Heart left ventricle (tissue), 16 donors: Measurements from ENCODE around the gene LRRC27. TPM values are rescaled to one million over a fixed set of nuclear protein-coding genes. Genes with fewer than 3 reads are reported as not detected.
A peak's percentile ranks its signal among the peaks of the same experiment; 100 is the strongest.

Experiments used
- ATAC-seq, 4 donors: fragments of 200-7000 bp; cut with Tn5 transposase; one replicate each; pipeline ENCODE4 v1.9.1; 2020 to 2022; ENCODE audit warnings: moderate library complexity in 4 of 4, mild to moderate bottlenecking in 3 of 4, moderate number of reproducible peaks in 1 of 4
- DNase-seq, 5 donors: peaks; one replicate each; pipeline ENCODE4 v3.0.0-alpha.2; 2020
- H3K27ac ChIP-seq, 12 donors: fragments of 200-600 bp; sonication (generic) in 4 of 12; one replicate each; pipeline versions ENCODE4 v1.5.0 to v1.8.0; 2016 to 2022; ENCODE audit warnings: mild to moderate bottlenecking in 2 of 12
- H3K27me3 ChIP-seq, 9 donors: fragments of 200-600 bp; sonication (generic) in 2 of 9; one replicate each; pipeline versions ENCODE4 v1.5.1 to v1.8.0; 2016 to 2022; ENCODE audit warnings: mild to moderate bottlenecking in 3 of 9
- H3K36me3 ChIP-seq, 9 donors: fragments of 200-600 bp; sonication (generic) in 2 of 9; one replicate each; pipeline versions ENCODE4 v1.5.0 to v1.8.0; 2018 to 2022; ENCODE audit warnings: mild to moderate bottlenecking in 2 of 9
- H3K4me1 ChIP-seq, 12 donors: fragments of 200-600 bp; sonication (generic) in 4 of 12; one replicate each; pipeline versions ENCODE4 v1.5.0 to v1.8.0; 2016 to 2022; ENCODE audit warnings: mild to moderate bottlenecking in 3 of 12
- H3K4me3 ChIP-seq, 12 donors: fragments of 200-600 bp; sonication (generic) in 4 of 12; one replicate each; pipeline versions ENCODE4 v1.5.0 to v1.8.0; 2017 to 2022; ENCODE audit warnings: mild to moderate bottlenecking in 9 of 12, moderate library complexity in 4 of 12
- H3K9me3 ChIP-seq, 12 donors: fragments of 200-600 bp; sonication (generic) in 4 of 12; one replicate each; pipeline versions ENCODE4 v1.5.0 to v1.8.0; 2016 to 2022; ENCODE audit warnings: mild to moderate bottlenecking in 1 of 12
- CTCF ChIP-seq, 12 donors: fragments of 200-600 bp; sonication (generic) in 4 of 12; IDR thresholded peaks; one replicate each; pipeline versions ENCODE4 v1.5.0 to v1.8.0; 2018 to 2022; ENCODE audit warnings: antibody characterized with exemption in 12 of 12, mild to moderate bottlenecking in 5 of 12
- POLR2A ChIP-seq, 2 donors: fragments of 450-650 bp; IDR thresholded peaks; one replicate each; pipeline ENCODE4 v1.6.1; 2017; ENCODE audit warnings: antibody characterized with exemption in 2 of 2, mild to moderate bottlenecking in 2 of 2, moderate library complexity in 2 of 2
- WGBS, 4 donors: extraction: QIAGEN DNeasy Blood & Tissue Kit in 2 of 4; methylation state at CpG; one replicate each; pipeline versions ENCODE4 v1.1.5 to v1.1.7; 2013 to 2018; 5-methylcytosine and 5-hydroxymethylcytosine counted together
- intact Hi-C, 10 donors: fragments of 100-400 bp; cut with DNase I; formaldehyde crosslinking; loops; one replicate each; pipeline versions ENCODE4 v1.11.1 to v1.14.2; 2022
- polyA plus RNA-seq, 2 donors: library from polyadenylated mRNA; stranded (reverse); fragments of 200-250 nt; gene quantifications; one replicate each; pipeline ENCODE4 v1.2.3, GENCODE V29; 2013
- total RNA-seq, 9 donors: library from RNA; depleted of rRNA in 2 of 9; stranded (reverse); fragments of >200 nt in 2 of 9; fragmentation: NEBNext Ultra II Directional in 3 of 9; extraction: Animal tissue kit (Norgen Biotek cat#: 25700) in 3 of 9; gene quantifications; one replicate each; pipeline versions ENCODE4 v1.1.0 to v1.2.4, GENCODE V29; 2016 to 2023
- donor health status: ischemic (EF 13 %, LVEDD 7.1; RV severe dilation, severe dysfunction).
- donor health status: healthy with polysubstance abuse.
- donor health status: DM: no; HTN: yes; CAD: no.
- donor health status: DM: no; HTN: no; CAD: no.
- donor health status: ischemic (EF 25% LVEDD 6.9; RV normal size, moderate dysfunction).
- donor health status: ischemic (EF 25% LVEDD 5.7; RV mildly dilated, moderate dysfunction).
- donor health status: healthy.
- donor health status: DM: yes; HTN: yes; CAD: no.
- donor health status: ischemic (EF 35%, LVEDD 5.7; RV mildly dilated, moderate dysfunction).
- donor health status: nonischemic (EF 11% LVEDD 7.7; RV severe dilation, severe dysfunction).
- donor health status: DM: yes; HTN: yes; CAD: no.
- donor health status: PGD.
- donor health status: ischemic (EF 29% LVEDD 5.4; RV normal size, mild dysfunction).
- donor health status: nonischemic (EF 23%, LVEDD 6.1; RV moderate dilation, normal function).

LRRC27 gene
- total and polyA plus RNA-seq, 11 donors = 2.6 to 8.9 (median 5.1) TPM

GRCh38 chr10:132328738-132329137 is 3.3 kb upstream of the LRRC27 start:
- H3K4me3 ChIP-seq = no peak overlapping the region
- H3K27me3 ChIP-seq = no peaks in the 10 kb centered on the region
- peak in 2 of 4 donors; percentile 4 to 6 for ATAC-seq
- DNase-seq = peak in 2 of 5 donors; percentile 38 to 77
- H3K36me3 ChIP-seq = peaks cover 0 to 17% (median 0%) of the 10 kb centered on the region in 9 donors
- H3K4me1 ChIP-seq = peaks cover 4 to 43% (median 29%) of the 10 kb centered on the region in 12 donors
- no peak for TF ChIP-seq CTCF (IDR thresholded peaks at IDR 0.05)
- no peak for TF ChIP-seq POLR2A (IDR thresholded peaks at IDR 0.05)
- intact Hi-C loops = loop anchor here in 1 of 10 donors (2.0 kb wide), 1 partner anchor 20 kb away; no protein-coding TSS in a partner anchor
- H3K27ac ChIP-seq = peak overlapping the region in 4 of 12 donors; percentile 13 to 88 (median 18)
- 47 to 52% (median 49%) methylated on average over 8 of the region's 8 CpGs for WGBS, 4 donors
- H3K9me3 ChIP-seq = no peaks in the 10 kb centered on the region

GRCh38 chr10:132329565-132330485 is 2.2 kb upstream of the LRRC27 start:
- H3K4me3 ChIP-seq = peak overlapping the region in 9 of 12 donors; percentile 22 to 91 (median 85)
- H3K27me3 ChIP-seq = no peaks in the 10 kb centered on the region
- intact Hi-C loops = loop anchor here in 3 of 10 donors (2.0 kb wide), 2 partner anchors 19 to 21 kb away; no protein-coding TSS in a partner anchor
- no peak for ATAC-seq
- peaks cover 4 to 43% (median 27%) of the 10 kb centered on the region in 12 donors for H3K4me1 ChIP-seq
- peak overlapping the region in 4 of 12 donors; percentile 22 to 88 (median 40) for H3K27ac ChIP-seq
- 55 to 60% (median 58%) methylated on average over 23 of the region's 23 CpGs for WGBS, 4 donors
- no peak for DNase-seq
- H3K9me3 ChIP-seq = no peaks in the 10 kb centered on the region
- peaks cover 0 to 24% (median 0%) of the 10 kb centered on the region in 9 donors for H3K36me3 ChIP-seq
- TF ChIP-seq CTCF (IDR thresholded peaks at IDR 0.05) = no peak
- TF ChIP-seq POLR2A (IDR thresholded peaks at IDR 0.05) = no peak

GRCh38 chr10:132330486-132330833 is 1.5 kb upstream of the LRRC27 start:
- TF ChIP-seq POLR2A (IDR thresholded peaks at IDR 0.05) (no peak), CTCF (IDR thresholded peaks at IDR 0.05) (no peak)
- Histone ChIP-seq H3K27me3 (no peaks in the 10 kb centered on the region), H3K4me3 (peak overlapping the region in 11 of 12 donors; percentile 22 to 91 (median 85)), H3K27ac (peak overlapping the region in 1 of 12 donors; percentile 88), H3K9me3 (no peaks in the 10 kb centered on the region), H3K36me3 (peaks cover 0 to 22% (median 0%) of the 10 kb centered on the region in 9 donors), H3K4me1 (peaks cover 4 to 43% (median 27%) of the 10 kb centered on the region in 12 donors)
- 89 to 93% (median 90%) methylated on average over 8 of the region's 8 CpGs for WGBS, 4 donors
- ATAC-seq (no peak), DNase-seq (no peak)
- intact Hi-C loops = loop anchor here in 2 of 10 donors (2.0 kb wide), 2 partner anchors 20 to 22 kb away; no protein-coding TSS in a partner anchor

- intact Hi-C loops = loop anchor here in 2 of 10 donors (1.0 to 2.0 kb wide), 2 partner anchors 24 kb away; no protein-coding TSS in a partner anchor
- WGBS, 4 donors = 9 to 16% (median 14%) methylated on average over 11 to 16 of the region's 16 CpGs
- peak overlapping the region in 10 of 12 donors; percentile 17 to 90 (median 88) for H3K27ac ChIP-seq
- H3K4me1 ChIP-seq = peaks cover 4 to 53% (median 32%) of the 10 kb centered on the region in 12 donors
- no peaks in the 10 kb centered on the region for H3K27me3 ChIP-seq
- TF ChIP-seq POLR2A (IDR thresholded peaks at IDR 0.05) = no peak
- no peak for TF ChIP-seq CTCF (IDR thresholded peaks at IDR 0.05)
- peaks cover 0 to 12% (median 0%) of the 10 kb centered on the region in 9 donors for H3K36me3 ChIP-seq
- no peaks in the 10 kb centered on the region for H3K9me3 ChIP-seq
- H3K4me3 ChIP-seq = peak overlapping the region; percentile 47 to 91 (median 84)
- ATAC-seq (no peak), DNase-seq (no peak)
Observed at GRCh38 chr10:132332433-132332754, 401 bp downstream of the LRRC27 start.
